ENCODE data around the gene CBX7. TPM values are rescaled to one million over a fixed set of nuclear protein-coding genes. Genes with fewer than 3 reads are reported as not detected.

The CBX7 gene
- polyA plus RNA-seq, 1 donor from 2014 or later, result 4.4 TPM

GRCh38 chr22:39108487-39108886 is 44.0 kb downstream of the CBX7 start:
- no peaks in the 10 kb centered on the region for H4K20me1 ChIP-seq (ENCODE audit: insufficient read depth)
- no peaks in the 10 kb centered on the region for H3K79me2 ChIP-seq (replicated peaks; ENCODE audit: insufficient read depth, low read length)

GRCh38 chr22:39106326-39106725 is 46.2 kb downstream of the CBX7 start:
- no peak overlapping the region for H3K4me3 ChIP-seq (ENCODE audit: low read length)
- H3K36me3 ChIP-seq (ENCODE audit: insufficient read depth, low read length), result no peaks in the 10 kb centered on the region
- no peak overlapping the region for H3K9ac ChIP-seq (ENCODE audit: low read length)
- H3K79me2 ChIP-seq (replicated peaks; ENCODE audit: insufficient read depth, low read length), result no peaks in the 10 kb centered on the region
- H4K20me1 ChIP-seq (ENCODE audit: insufficient read depth), result no peaks in the 10 kb centered on the region
- H3K9me3 ChIP-seq (ENCODE audit: low read length), result no peaks in the 10 kb centered on the region
- no peaks in the 10 kb centered on the region for H3F3A ChIP-seq (ENCODE audit: insufficient read depth, low read length, poor library complexity, severe bottlenecking)
- no peaks in the 10 kb centered on the region for H3K9me2 ChIP-seq (ENCODE audit: insufficient read depth, low read length)
- H3K27me3 ChIP-seq (ENCODE audit: insufficient read depth, low read depth, low read length), result no peaks in the 10 kb centered on the region
- no peak overlapping the region for H3K4me2 ChIP-seq (ENCODE audit: low read length)
- no peak overlapping the region for H2AFZ ChIP-seq (ENCODE audit: low read depth, low read length)
- no peak overlapping the region for H3K27ac ChIP-seq (ENCODE audit: low read length)
- TF ChIP-seq SMC3 (conservative IDR thresholded peaks at IDR 0.05; ENCODE audit: poor library complexity), result no peak
- TF ChIP-seq EP300 (conservative IDR thresholded peaks at IDR 0.05; ENCODE audit: poor library complexity, severe bottlenecking), result no peak
- TF ChIP-seq CTCF (IDR thresholded peaks at IDR 0.05; ENCODE audit: poor library complexity, severe bottlenecking), result no peak
- no peak for TF ChIP-seq RAD21 (conservative IDR thresholded peaks at IDR 0.05)
- TF ChIP-seq POLR2AphosphoS5 (IDR thresholded peaks at IDR 0.05), result no peak
- no peak for TF ChIP-seq MXI1 (conservative IDR thresholded peaks at IDR 0.05; ENCODE audit: poor library complexity, severe bottlenecking)
- TF ChIP-seq REST (IDR thresholded peaks at IDR 0.05; ENCODE audit: borderline replicate concordance), result no peak

More at GRCh38 chr22:39108487-39108886, 44.0 kb downstream of the CBX7 start:
- Histone ChIP-seq H3K36me3 (ENCODE audit: insufficient read depth, low read length) (no peaks in the 10 kb centered on the region), H3K4me2 (ENCODE audit: low read length) (no peak overlapping the region), H3K27me3 (ENCODE audit: insufficient read depth, low read depth, low read length) (no peaks in the 10 kb centered on the region), H3K9me2 (ENCODE audit: insufficient read depth, low read length) (no peaks in the 10 kb centered on the region), H3K9ac (ENCODE audit: low read length) (no peak overlapping the region), H3K4me3 (ENCODE audit: low read length) (no peak overlapping the region), H2AFZ (ENCODE audit: low read depth, low read length) (no peak overlapping the region), H3K9me3 (ENCODE audit: low read length) (no peaks in the 10 kb centered on the region), H3K27ac (ENCODE audit: low read length) (no peak overlapping the region), H3F3A (ENCODE audit: insufficient read depth, low read length, poor library complexity, severe bottlenecking) (no peaks in the 10 kb centered on the region)
- TF ChIP-seq EZH2 (IDR thresholded peaks at IDR 0.05; ENCODE audit: borderline replicate concordance, insufficient read depth, low read length, poor library complexity, severe bottlenecking) (no peak), RAD21 (conservative IDR thresholded peaks at IDR 0.05) (no peak), REST (IDR thresholded peaks at IDR 0.05; ENCODE audit: borderline replicate concordance) (no peak), MXI1 (conservative IDR thresholded peaks at IDR 0.05; ENCODE audit: poor library complexity, severe bottlenecking) (no peak), CTCF (IDR thresholded peaks at IDR 0.05; ENCODE audit: poor library complexity, severe bottlenecking) (no peak), POLR2AphosphoS5 (IDR thresholded peaks at IDR 0.05) (no peak), TAF1 (IDR thresholded peaks at IDR 0.05; ENCODE audit: low read depth) (no peak), SMC3 (conservative IDR thresholded peaks at IDR 0.05; ENCODE audit: poor library complexity) (no peak), EP300 (conservative IDR thresholded peaks at IDR 0.05; ENCODE audit: poor library complexity, severe bottlenecking) (no peak)

Measured in neural cell (in vitro differentiated cells).